ENCODE results near the gene DDX23.

DDX23 gene

GRCh38 chr12:48795550-48796455 lies 56.2 kb downstream of the DDX23 start:
- H3K27ac Mint-ChIP-seq: no peak overlapping the region
- no peaks in the 10 kb centered on the region for H3K9me3 Mint-ChIP-seq
- peak; percentile 45 to 48 (median 45) for DNase-seq
- peaks cover 0 to 5% of the 10 kb centered on the region in 2 donors for H3K4me1 Mint-ChIP-seq (ENCODE audit: low read depth in 2 of 2)
- H3K36me3 Mint-ChIP-seq (ENCODE audit: insufficient read depth): no peaks in the 10 kb centered on the region
- H3K4me3 Mint-ChIP-seq: no peak overlapping the region
- peak; percentile 76 for ATAC-seq (replicated peaks)
- H3K27me3 Mint-ChIP-seq: peaks cover 13 to 15% of the 10 kb centered on the region in 2 donors

GRCh38 chr12:48794870-48795269 lies 57.1 kb downstream of the DDX23 start:
- Mint-ChIP-seq H3K9me3 (no peaks in the 10 kb centered on the region), H3K36me3 (ENCODE audit: insufficient read depth) (no peaks in the 10 kb centered on the region), H3K27ac (no peak overlapping the region), H3K4me3 (no peak overlapping the region), H3K27me3 (peaks cover 13 to 24% of the 10 kb centered on the region in 2 donors), H3K4me1 (ENCODE audit: low read depth in 2 of 2) (peaks cover 1 to 6% of the 10 kb centered on the region in 2 donors)
- ATAC-seq (replicated peaks) (no peak), DNase-seq (no peak)

- Mint-ChIP-seq H3K4me1 (ENCODE audit: low read depth in 2 of 2) (peaks cover 5 to 11% of the 10 kb centered on the region in 2 donors), H3K36me3 (ENCODE audit: insufficient read depth) (no peaks in the 10 kb centered on the region), H3K4me3 (no peak overlapping the region), H3K27me3 (peaks cover 24 to 29% of the 10 kb centered on the region in 2 donors), H3K9me3 (no peaks in the 10 kb centered on the region), H3K27ac (no peak overlapping the region)
- ATAC-seq (replicated peaks): no peak
- DNase-seq: no peak
These were observed 58.3 kb downstream of the DDX23 start for GRCh38 chr12:48793696-48794095.

- Mint-ChIP-seq H3K4me3 (peak overlapping the region; percentile 75 to 77), H3K27ac (peak overlapping the region in 1 of 2 donors; percentile 46), H3K4me1 (ENCODE audit: low read depth in 2 of 2) (peaks cover 8 to 11% of the 10 kb centered on the region in 2 donors), H3K36me3 (ENCODE audit: insufficient read depth) (no peaks in the 10 kb centered on the region), H3K27me3 (peaks cover 57 to 62% of the 10 kb centered on the region in 2 donors), H3K9me3 (no peaks in the 10 kb centered on the region)
- no peak for ATAC-seq (replicated peaks)
- DNase-seq: no peak
These were observed 62.1 kb downstream of the DDX23 start for GRCh38 chr12:48789858-48790326.

- H3K36me3 Mint-ChIP-seq (ENCODE audit: insufficient read depth): no peaks in the 10 kb centered on the region
- no peaks in the 10 kb centered on the region for H3K9me3 Mint-ChIP-seq
- peak within 1 kb of the TSS in 1 of 2 donors; percentile 46 for H3K27ac Mint-ChIP-seq
- no peak for DNase-seq
- H3K4me1 Mint-ChIP-seq (ENCODE audit: low read depth in 2 of 2): peaks cover 8 to 9% of the 10 kb centered on the region in 2 donors
- peaks cover 56 to 67% of the 10 kb centered on the region in 2 donors for H3K27me3 Mint-ChIP-seq
- peak; percentile 31 for ATAC-seq (replicated peaks)
- peak within 1 kb of the TSS; percentile 75 to 77 for H3K4me3 Mint-ChIP-seq
These were observed 62.8 kb downstream of the DDX23 start, which contains the start of gene ADCY6 for GRCh38 chr12:48788854-48789775. Gene ADCY6, minus strand, starts transcription at chr12:48789089. Its CDS starts 5,655 bp downstream, at chr12:48783434.

- no peak for DNase-seq
- H3K4me3 Mint-ChIP-seq: peak overlapping the region; percentile 75 to 77
- H3K9me3 Mint-ChIP-seq: no peaks in the 10 kb centered on the region
- H3K27ac Mint-ChIP-seq: no peak overlapping the region
- H3K36me3 Mint-ChIP-seq (ENCODE audit: insufficient read depth): no peaks in the 10 kb centered on the region
- no peak for ATAC-seq (replicated peaks)
- H3K27me3 Mint-ChIP-seq: peaks cover 56 to 67% of the 10 kb centered on the region in 2 donors
- peaks cover 8 to 9% of the 10 kb centered on the region in 2 donors for H3K4me1 Mint-ChIP-seq (ENCODE audit: low read depth in 2 of 2)
These were observed 63.5 kb downstream of the DDX23 start for GRCh38 chr12:48788524-48788853.

- ATAC-seq (replicated peaks): no peak
- Mint-ChIP-seq H3K27me3 (peaks cover 56 to 69% of the 10 kb centered on the region in 2 donors), H3K36me3 (ENCODE audit: insufficient read depth) (no peaks in the 10 kb centered on the region), H3K4me1 (ENCODE audit: low read depth in 2 of 2) (peaks cover 8 to 9% of the 10 kb centered on the region in 2 donors), H3K9me3 (no peaks in the 10 kb centered on the region), H3K4me3 (peak overlapping the region; percentile 75 to 77), H3K27ac (no peak overlapping the region)
- no peak for DNase-seq
These were observed 64.0 kb downstream of the DDX23 start for GRCh38 chr12:48787791-48788523.

- Mint-ChIP-seq H3K4me1 (ENCODE audit: low read depth in 2 of 2) (peaks cover 8 to 9% of the 10 kb centered on the region in 2 donors), H3K27me3 (peaks cover 62 to 80% of the 10 kb centered on the region in 2 donors), H3K9me3 (no peaks in the 10 kb centered on the region), H3K27ac (no peak overlapping the region), H3K36me3 (ENCODE audit: insufficient read depth) (no peaks in the 10 kb centered on the region), H3K4me3 (no peak overlapping the region)
- ATAC-seq (replicated peaks) (no peak), DNase-seq (no peak)
These were observed 65.1 kb downstream of the DDX23 start for GRCh38 chr12:48786591-48787544.

- no peak overlapping the region for H3K27ac Mint-ChIP-seq
- no peaks in the 10 kb centered on the region for H3K36me3 Mint-ChIP-seq (ENCODE audit: insufficient read depth)
- H3K9me3 Mint-ChIP-seq: no peaks in the 10 kb centered on the region
- DNase-seq (no peak), ATAC-seq (replicated peaks) (no peak)
- H3K27me3 Mint-ChIP-seq: peaks cover 46 to 63% of the 10 kb centered on the region in 2 donors
- H3K4me1 Mint-ChIP-seq (ENCODE audit: low read depth in 2 of 2): peaks cover under 1 to 1% of the 10 kb centered on the region in 2 donors
- H3K4me3 Mint-ChIP-seq: no peak overlapping the region
These were observed 68.5 kb downstream of the DDX23 start for GRCh38 chr12:48783432-48783831.

GRCh38 chr12:48782457-48783395 lies 69.2 kb downstream of the DDX23 start:
- Mint-ChIP-seq H3K36me3 (ENCODE audit: insufficient read depth) (no peaks in the 10 kb centered on the region), H3K27ac (no peak overlapping the region), H3K4me3 (no peak overlapping the region), H3K4me1 (ENCODE audit: low read depth in 2 of 2) (no peaks in the 10 kb centered on the region), H3K9me3 (no peaks in the 10 kb centered on the region), H3K27me3 (peaks cover 39 to 58% of the 10 kb centered on the region in 2 donors)
- DNase-seq (no peak), ATAC-seq (replicated peaks) (no peak)

GRCh38 chr12:48781750-48782456 lies 70.1 kb downstream of the DDX23 start:
- H3K4me3 Mint-ChIP-seq: no peak overlapping the region
- ATAC-seq (replicated peaks) (no peak), DNase-seq (no peak)
- H3K27ac Mint-ChIP-seq: no peak overlapping the region
- no peaks in the 10 kb centered on the region for H3K36me3 Mint-ChIP-seq (ENCODE audit: insufficient read depth)
- no peaks in the 10 kb centered on the region for H3K9me3 Mint-ChIP-seq
- H3K4me1 Mint-ChIP-seq (ENCODE audit: low read depth in 2 of 2): no peaks in the 10 kb centered on the region
- H3K27me3 Mint-ChIP-seq: peaks cover 30 to 57% of the 10 kb centered on the region in 2 donors
